SK-N-MC (cell line): ENCODE data around the gene DNAJC10.

ENCODE experiments used
- EZH2 ChIP-seq: fragments of 200-600 bp; sonication (generic); IDR thresholded peaks from one replicate; pipeline ENCODE4 v1.6.1; 2017; ENCODE audit warnings: antibody characterized with exemption
- POLR2AphosphoS5 ChIP-seq: IDR thresholded peaks from 2 replicates; pipeline ENCODE4 v1.6.1; 2012; ENCODE audit warnings: mild to moderate bottlenecking, low read depth, low read length, borderline replicate concordance

DNA sequence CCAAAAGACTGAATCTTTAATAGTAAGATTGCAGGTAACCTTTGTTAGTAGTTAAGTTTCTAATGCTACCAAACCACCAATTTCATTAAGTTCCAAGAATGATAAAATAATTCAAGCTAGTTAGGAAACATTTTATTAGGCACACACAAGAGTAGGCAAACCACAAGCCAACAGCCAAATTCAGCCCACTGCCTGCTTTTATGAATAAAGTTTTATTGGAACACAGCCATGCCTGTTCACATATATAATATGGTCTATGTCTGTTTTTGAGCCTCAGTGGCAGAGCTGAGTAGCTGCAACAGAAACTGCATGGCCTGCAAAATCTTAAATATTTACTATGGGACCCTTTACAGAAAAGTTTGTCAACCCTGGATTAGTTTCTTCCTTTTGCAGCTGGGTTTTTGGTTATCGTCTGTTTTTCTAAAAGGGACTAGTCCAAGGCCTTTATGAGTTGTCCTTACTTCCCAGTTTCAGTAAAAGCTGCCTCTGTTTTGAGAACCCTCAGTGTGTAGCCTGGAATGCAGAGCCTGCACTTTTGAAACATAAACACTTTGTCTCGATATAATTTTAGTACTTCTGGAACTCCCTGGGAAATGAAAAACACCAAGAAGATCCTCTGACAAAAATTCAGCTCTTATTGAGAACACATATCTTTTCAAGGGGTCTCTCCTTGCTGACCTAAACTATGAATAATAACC lies 111.3 kb downstream of the DNAJC10 start:
- TF ChIP-seq POLR2AphosphoS5 (no peak), EZH2 (no peak)
